K562 (cell line): Measurements from ENCODE around the gene CAPRIN1. TPM values are rescaled to one million over a fixed set of nuclear protein-coding genes. Genes with fewer than 3 reads are reported as not detected.

Experiments
- ARID1B ChIP-seq: fragments of 450-650 bp; IDR thresholded peaks from 2 replicates; pipeline ENCODE4 v1.6.1; 2016; ENCODE audit warnings: antibody characterized with exemption, mild to moderate bottlenecking, inconsistent platforms
- BACH1 ChIP-seq: fragments of 200-800 bp; sonication (Bioruptor generic); IDR thresholded peaks from 2 replicates; pipeline ENCODE4 v1.6.1; 2016; ENCODE audit warnings: missing genetic modification characterization, missing compliant biosample characterization
- BCOR ChIP-seq: fragments of 450-650 bp; IDR thresholded peaks from 2 replicates; pipeline ENCODE4 v1.6.1; 2016
- CCAR2 ChIP-seq: fragments of 200-400 bp; formaldehyde crosslinking; IDR thresholded peaks from 2 replicates; pipeline ENCODE4 v1.6.1; 2017; ENCODE audit warnings: mild to moderate bottlenecking, low read depth, low read length
- CCNT2 ChIP-seq: IDR thresholded peaks from 2 replicates; pipeline ENCODE4 v1.6.1; 2011; ENCODE audit warnings: borderline replicate concordance, low read depth, mild to moderate bottlenecking, moderate library complexity, mixed read lengths, low read length; ENCODE audit not compliant: insufficient read length; ENCODE audit errors: extremely low read depth
- DIDO1 ChIP-seq: fragments of 450-650 bp; IDR thresholded peaks from 2 replicates; pipeline ENCODE4 v1.6.1; 2016; ENCODE audit warnings: low read depth, missing biosample characterization, missing genetic modification characterization
- FIP1L1 ChIP-seq: fragments of 200-400 bp; formaldehyde crosslinking; IDR thresholded peaks from 2 replicates; pipeline ENCODE4 v1.6.1; 2018; ENCODE audit warnings: mild to moderate bottlenecking, low read depth, low read length; ENCODE audit not compliant: poor library complexity, severe bottlenecking
- FOXJ3 ChIP-seq: sonication (generic); formaldehyde crosslinking; IDR thresholded peaks from 2 replicates; pipeline ENCODE4 v1.4.0; 2020; ENCODE audit warnings: mild to moderate bottlenecking, missing genetic modification reagents
- HDAC6 ChIP-seq: IDR thresholded peaks from 2 replicates; pipeline ENCODE4 v1.6.1; 2012; ENCODE audit warnings: low read depth, mild to moderate bottlenecking, control low read depth, inconsistent platforms, low read length, moderate library complexity
- HMG20B ChIP-seq: fragments of 250-450 bp; sonication (Bioruptor Pico); IDR thresholded peaks from 2 replicates; pipeline ENCODE4 v1.5.0; 2021; ENCODE audit warnings: mild to moderate bottlenecking
- HNRNPLL ChIP-seq: fragments of 200-400 bp; formaldehyde crosslinking; IDR thresholded peaks from 2 replicates; pipeline ENCODE4 v1.6.1; 2017; ENCODE audit warnings: low read length, low read depth, mild to moderate bottlenecking; ENCODE audit not compliant: poor library complexity, severe bottlenecking
- KAT8 ChIP-seq: fragments of 450-650 bp; IDR thresholded peaks from 2 replicates; pipeline ENCODE4 v1.6.1; 2016; ENCODE audit warnings: low read depth, mild to moderate bottlenecking
- MCM2 ChIP-seq: fragments of 450-650 bp; IDR thresholded peaks from 2 replicates; pipeline ENCODE4 v1.6.1; 2017; ENCODE audit warnings: low read depth, mild to moderate bottlenecking
- NONO ChIP-seq, 2 experiments: fragments of 200-400 bp in 1 of 2; fragments of 450-650 bp in 1 of 2; formaldehyde crosslinking in 1 of 2; IDR thresholded peaks; 2 replicates each; pipeline ENCODE4 v1.6.1; 2017; ENCODE audit warnings: low read depth in 2 of 2, mild to moderate bottlenecking in 2 of 2, moderate library complexity in 2 of 2, low read length in 1 of 2
- PCBP2 ChIP-seq: fragments of 200-400 bp; formaldehyde crosslinking; IDR thresholded peaks from 2 replicates; pipeline ENCODE4 v1.6.1; 2018; ENCODE audit warnings: low read length, low read depth, mild to moderate bottlenecking, moderate library complexity; ENCODE audit not compliant: poor library complexity, severe bottlenecking
- POLR2G ChIP-seq: fragments of 200-400 bp; formaldehyde crosslinking; IDR thresholded peaks from 2 replicates; pipeline ENCODE4 v1.6.1; 2017; ENCODE audit warnings: low read depth, mild to moderate bottlenecking, antibody characterized with exemption, low read length, moderate library complexity
- SMARCA4 ChIP-seq: fragments of 450-650 bp; IDR thresholded peaks from 2 replicates; pipeline ENCODE4 v1.6.1; 2016
- SMARCA5 ChIP-seq: fragments of 450-650 bp; IDR thresholded peaks from 2 replicates; pipeline ENCODE4 v1.6.1; 2016
- SRSF7 ChIP-seq: fragments of 200-400 bp; formaldehyde crosslinking; optimal IDR thresholded peaks from 2 replicates; pipeline ENCODE3; 2017; ENCODE audit warnings: mild to moderate bottlenecking, low read depth, low read length
- TAL1 ChIP-seq: fragments of 450-650 bp; IDR thresholded peaks from 2 replicates; pipeline ENCODE4 v1.6.1; 2016; ENCODE audit warnings: mild to moderate bottlenecking
- TFAP4 ChIP-seq: sonication (generic); formaldehyde crosslinking; IDR thresholded peaks from 2 replicates; pipeline ENCODE4 v1.8.0; 2022; ENCODE audit warnings: missing genetic modification reagents, mild to moderate bottlenecking, moderate library complexity, borderline replicate concordance
- ZNF174 ChIP-seq: fragments of 250-450 bp; sonication (Bioruptor Pico); IDR thresholded peaks from 2 replicates; pipeline ENCODE4 v1.4.0; 2020; ENCODE audit warnings: mild to moderate bottlenecking
- ZNF707 ChIP-seq: fragments of 250-450 bp; sonication (Bioruptor Pico); conservative IDR thresholded peaks from 2 replicates; pipeline ENCODE4 v1.8.0; 2022; ENCODE audit warnings: inconsistent platforms, mild to moderate bottlenecking, moderate library complexity
- polyA plus RNA-seq, 8 experiments: library from polyadenylated mRNA; depleted of rRNA in 4 of 8; stranded (reverse) in 5 of 8; unstranded in 3 of 8; fragments of >200 nt; fragmentation: Nextera tagmentation in 2 of 8; fragmentation: Illumina TruSeq in 1 of 8; extraction: Ambion mirVana in 2 of 8; extraction: Trizol in 1 of 8; gene quantifications; 2 replicates each; pipeline versions ENCODE4 v1.2.1 to v1.2.3, GENCODE V29; 2011 to 2014; ENCODE audit warnings: inconsistent platforms in 1 of 8, missing spikeins in 1 of 8
- total RNA-seq, 7 experiments: library from RNA; depleted of rRNA in 6 of 7; stranded (reverse); fragments of >200 nt in 6 of 7; fragmentation: Illumina TruSeq in 2 of 7; extraction: Trizol in 2 of 7; gene quantifications; 2 replicates each; pipeline versions ENCODE4 v1.2.1 to v1.2.3, GENCODE V29; 2011 to 2021; ENCODE audit warnings: low replicate concordance in 1 of 7
- TF ChIP-seq, protein P1 (sequence below), 2 experiments: fragments of 200-800 bp in 1 of 2; sonication (Bioruptor generic) in 1 of 2; sonication (generic) in 1 of 2; formaldehyde crosslinking in 1 of 2; IDR thresholded peaks in 1 of 2; conservative IDR thresholded peaks in 1 of 2; 2 replicates each; pipeline versions ENCODE4 v1.5.0 to v1.6.1; 2016 to 2020; ENCODE audit warnings: missing compliant biosample characterization in 1 of 2, missing genetic modification characterization in 1 of 2, missing genetic modification reagents in 1 of 2
- TF ChIP-seq, protein P2 (sequence below): fragments of 250-450 bp; sonication (Bioruptor Pico); IDR thresholded peaks from 2 replicates; pipeline ENCODE4 v1.5.0; 2020; ENCODE audit warnings: mild to moderate bottlenecking

CAPRIN1 gene
- total and polyA plus RNA-seq, 9 of the 15 experiments (the other 6 are each of a cell fraction or from before 2014, with no cell fraction given) = 49.6 to 271 (median 244) TPM

DNA sequence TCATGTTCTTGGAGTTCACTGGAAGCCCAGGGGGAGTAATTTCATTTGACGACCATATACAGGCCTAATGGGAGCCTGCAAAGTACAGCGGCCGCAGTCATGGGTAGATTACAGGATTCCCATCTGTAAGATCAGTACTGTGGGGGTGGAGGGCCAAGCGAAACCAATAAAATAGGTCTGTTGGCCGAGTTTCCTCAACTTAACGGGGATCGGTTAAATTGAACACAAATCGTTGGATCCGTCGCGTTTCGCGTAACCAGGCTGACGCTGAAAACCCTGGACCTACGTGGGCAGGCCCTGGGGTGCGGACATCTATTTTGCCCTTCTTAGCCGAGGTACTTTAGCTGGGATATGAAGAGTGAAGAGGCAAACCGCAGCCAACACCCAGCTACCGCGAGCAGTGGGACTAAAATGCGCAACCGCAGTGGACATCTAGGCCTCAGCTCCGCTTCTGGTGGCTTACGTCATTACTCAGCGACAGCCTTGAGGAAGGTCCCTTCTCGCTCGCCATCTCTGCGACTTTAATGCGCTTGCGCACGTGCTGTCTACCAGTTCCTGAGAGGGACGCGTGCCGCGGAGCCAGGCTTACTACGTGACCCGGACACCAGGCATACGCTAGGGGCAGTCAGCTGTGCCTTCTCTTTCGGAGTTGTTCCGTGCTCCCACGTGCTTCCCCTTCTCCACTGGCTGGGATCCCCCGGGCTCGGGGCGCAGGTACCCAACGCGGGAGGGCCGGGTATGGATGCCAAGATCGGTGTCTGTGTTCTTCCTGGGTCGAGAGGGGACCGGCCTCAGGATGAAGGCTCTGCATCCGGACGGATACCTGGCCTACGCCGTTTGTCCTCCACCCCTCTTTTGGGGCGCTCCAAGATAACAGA, 53.8 kb downstream of the CAPRIN1 start, which contains the start of gene NAT10 (continued):
- TF ChIP-seq CCAR2 = no peak
- peak; percentile 97 for TF ChIP-seq POLR2G
- no peak for TF ChIP-seq PCBP2
- TF ChIP-seq, protein P1, sequence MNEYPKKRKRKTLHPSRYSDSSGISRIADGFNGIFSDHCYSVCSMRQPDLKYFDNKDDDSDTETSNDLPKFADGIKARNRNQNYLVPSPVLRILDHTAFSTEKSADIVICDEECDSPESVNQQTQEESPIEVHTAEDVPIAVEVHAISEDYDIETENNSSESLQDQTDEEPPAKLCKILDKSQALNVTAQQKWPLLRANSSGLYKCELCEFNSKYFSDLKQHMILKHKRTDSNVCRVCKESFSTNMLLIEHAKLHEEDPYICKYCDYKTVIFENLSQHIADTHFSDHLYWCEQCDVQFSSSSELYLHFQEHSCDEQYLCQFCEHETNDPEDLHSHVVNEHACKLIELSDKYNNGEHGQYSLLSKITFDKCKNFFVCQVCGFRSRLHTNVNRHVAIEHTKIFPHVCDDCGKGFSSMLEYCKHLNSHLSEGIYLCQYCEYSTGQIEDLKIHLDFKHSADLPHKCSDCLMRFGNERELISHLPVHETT (CRISPR knock-in tag; conservative IDR thresholded peaks at IDR 0.05 in 1 of 2, IDR thresholded peaks at IDR 0.05 in 1 of 2) = 0 out of 4 replicates have a peak, but pooled peaks of 1 of the 2 experiments have one; percentile 61
- TF ChIP-seq FIP1L1 = peak; percentile 76
- TF ChIP-seq ZNF707 = peak; percentile 40; the same call in 1 of the 2 replicates
- peak; percentile 99 for TF ChIP-seq TFAP4 (CRISPR knock-in tag)
- TF ChIP-seq BACH1 (tag) = 0 out of 2 replicates have a peak, but pooled peaks have one; percentile 70
- TF ChIP-seq CCNT2 = peak; percentile 85
- TF ChIP-seq TAL1 = no peak
- no peak for TF ChIP-seq SRSF7
- TF ChIP-seq BCOR = peak; percentile 30; the same call in 1 of the 2 replicates
- no peak for TF ChIP-seq HMG20B (CRISPR knock-in tag)
- TF ChIP-seq NONO (IDR thresholded peaks at IDR 0.05; ENCODE audit: low read depth in 2 of 2, low read length in 1 of 2) = peak in 1 of 2 experiments; percentile 78; a peak in 1 of 4 replicates
- no peak for TF ChIP-seq SMARCA5
- no peak for TF ChIP-seq HDAC6
- TF ChIP-seq KAT8 = no peak
- TF ChIP-seq ARID1B = peak; percentile 42; the same call in 1 of the 2 replicates
- no peak for TF ChIP-seq ZNF174
- TF ChIP-seq SMARCA4 = no peak; the same call in 1 of the 2 replicates
- TF ChIP-seq FOXJ3 (CRISPR knock-in tag) = no peak
- TF ChIP-seq MCM2 = no peak
- peak; percentile 81 for TF ChIP-seq HNRNPLL
- TF ChIP-seq, protein P2, sequence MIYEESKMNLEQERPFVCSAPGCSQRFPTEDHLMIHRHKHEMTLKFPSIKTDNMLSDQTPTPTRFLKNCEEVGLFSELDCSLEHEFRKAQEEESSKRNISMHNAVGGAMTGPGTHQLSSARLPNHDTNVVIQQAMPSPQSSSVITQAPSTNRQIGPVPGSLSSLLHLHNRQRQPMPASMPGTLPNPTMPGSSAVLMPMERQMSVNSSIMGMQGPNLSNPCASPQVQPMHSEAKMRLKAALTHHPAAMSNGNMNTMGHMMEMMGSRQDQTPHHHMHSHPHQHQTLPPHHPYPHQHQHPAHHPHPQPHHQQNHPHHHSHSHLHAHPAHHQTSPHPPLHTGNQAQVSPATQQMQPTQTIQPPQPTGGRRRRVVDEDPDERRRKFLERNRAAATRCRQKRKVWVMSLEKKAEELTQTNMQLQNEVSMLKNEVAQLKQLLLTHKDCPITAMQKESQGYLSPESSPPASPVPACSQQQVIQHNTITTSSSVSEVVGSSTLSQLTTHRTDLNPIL (CRISPR knock-in tag) = 0 out of 2 replicates have a peak, but pooled peaks have one; percentile 68
- TF ChIP-seq DIDO1 (tag) = peak; percentile 99
